Activated CD4-positive, alpha-beta T cell treated with anti-CD3 and anti-CD28 coated beads, Interleukin-2, amount 10 ng/mL, durations not matched to agents 24 days and 14 days (primary cell): ENCODE data around the gene PPM1B. TPM values are rescaled to one million over a fixed set of nuclear protein-coding genes. Genes with fewer than 3 reads are reported as not detected.
"Not testable (repeated sequence)": the region's sequence is repeated elsewhere in the genome, so short reads cannot be mapped to it uniquely, and the experiment has no call there.

Experiments
- DNase-seq: peaks from one replicate; pipeline ENCODE4 v3.0.0; 2022
- H3K27ac Mint-ChIP-seq: one replicate; pipeline ENCODE4 v1.8.0; 2022; ENCODE audit warnings: mild to moderate bottlenecking, mixed read lengths
- H3K27me3 Mint-ChIP-seq: one replicate; pipeline ENCODE4 v1.8.0; 2022; ENCODE audit warnings: mixed read lengths
- H3K36me3 Mint-ChIP-seq: one replicate; pipeline ENCODE4 v1.8.0; 2022; ENCODE audit warnings: low read depth, mild to moderate bottlenecking, mixed read lengths
- H3K4me1 Mint-ChIP-seq: one replicate; pipeline ENCODE4 v1.8.0; 2021; ENCODE audit warnings: mixed read lengths
- H3K4me3 Mint-ChIP-seq: one replicate; pipeline ENCODE4 v1.8.0; 2022; ENCODE audit warnings: mild to moderate bottlenecking, moderate library complexity, mixed read lengths
- H3K9me3 Mint-ChIP-seq: one replicate; pipeline ENCODE4 v1.8.0; 2021; ENCODE audit warnings: mixed read lengths
- intact Hi-C: fragments of 100-400 bp; cut with micrococcal nuclease; formaldehyde crosslinking; loops from one replicate; pipeline ENCODE4 v1.15.1; 2023
- total RNA-seq: library from RNA; stranded (reverse); gene quantifications from 2 replicates; pipeline ENCODE4 v1.2.3, GENCODE V29; 2022

The PPM1B gene
- total RNA-seq, 1 donor from 2014 or later: 38.9 TPM

DNA sequence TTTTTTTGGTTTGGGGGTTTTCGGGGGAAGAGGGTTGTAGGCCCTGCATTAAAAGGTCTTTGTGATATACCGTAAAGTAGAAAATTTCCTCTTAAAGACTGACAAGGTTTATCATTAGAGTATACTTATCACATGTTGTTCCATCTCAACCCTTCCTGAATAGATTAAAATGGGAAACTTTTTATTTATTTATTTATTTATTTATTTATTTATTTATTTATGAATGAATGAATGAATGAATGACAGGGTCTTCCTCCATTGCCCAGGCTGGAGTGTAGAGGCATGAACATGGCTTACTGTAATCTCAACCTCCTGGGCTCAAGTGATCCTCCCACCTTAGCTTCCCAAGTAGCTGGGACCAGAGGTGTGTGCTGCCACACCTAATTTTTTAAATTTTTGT, 58.1 kb downstream of the PPM1B start:
- intact Hi-C loops: no loop called here
- H3K9me3 Mint-ChIP-seq: no peaks in the 10 kb centered on the region
- peaks cover 2% of the 10 kb centered on the region for H3K4me1 Mint-ChIP-seq
- peaks cover 17% of the 10 kb centered on the region for H3K36me3 Mint-ChIP-seq
- no peaks in the 10 kb centered on the region for H3K27me3 Mint-ChIP-seq
- H3K4me3 Mint-ChIP-seq: no peak overlapping the region
- no peak for DNase-seq
- H3K27ac Mint-ChIP-seq: no peak overlapping the region

DNA sequence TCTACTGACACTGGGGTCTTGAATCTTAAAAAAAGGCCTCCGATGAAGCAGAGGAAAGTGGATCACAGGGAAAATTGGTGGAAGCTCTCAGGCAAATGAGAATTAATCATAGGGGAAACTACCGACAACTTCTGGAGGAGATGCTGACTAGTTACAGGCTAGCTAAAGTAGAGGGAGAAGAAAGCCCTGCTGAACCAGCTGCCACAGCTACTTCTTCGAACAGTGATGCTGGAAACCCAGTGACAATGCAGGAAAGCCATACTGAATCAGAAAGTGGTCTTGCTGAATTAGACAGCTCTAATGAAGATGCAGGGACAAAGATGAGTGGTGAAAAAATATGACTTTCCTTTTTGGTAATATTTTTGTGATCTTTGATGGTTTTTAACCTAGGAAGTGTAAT, 61.7 kb downstream of the PPM1B start:
- Mint-ChIP-seq H3K27me3 (no peaks in the 10 kb centered on the region), H3K27ac (no peak overlapping the region), H3K9me3 (no peaks in the 10 kb centered on the region), H3K4me3 (no peak overlapping the region), H3K36me3 (peaks cover 16% of the 10 kb centered on the region), H3K4me1 (peaks cover 5% of the 10 kb centered on the region)
- DNase-seq: no peak
- intact Hi-C loops: no loop called here

DNA sequence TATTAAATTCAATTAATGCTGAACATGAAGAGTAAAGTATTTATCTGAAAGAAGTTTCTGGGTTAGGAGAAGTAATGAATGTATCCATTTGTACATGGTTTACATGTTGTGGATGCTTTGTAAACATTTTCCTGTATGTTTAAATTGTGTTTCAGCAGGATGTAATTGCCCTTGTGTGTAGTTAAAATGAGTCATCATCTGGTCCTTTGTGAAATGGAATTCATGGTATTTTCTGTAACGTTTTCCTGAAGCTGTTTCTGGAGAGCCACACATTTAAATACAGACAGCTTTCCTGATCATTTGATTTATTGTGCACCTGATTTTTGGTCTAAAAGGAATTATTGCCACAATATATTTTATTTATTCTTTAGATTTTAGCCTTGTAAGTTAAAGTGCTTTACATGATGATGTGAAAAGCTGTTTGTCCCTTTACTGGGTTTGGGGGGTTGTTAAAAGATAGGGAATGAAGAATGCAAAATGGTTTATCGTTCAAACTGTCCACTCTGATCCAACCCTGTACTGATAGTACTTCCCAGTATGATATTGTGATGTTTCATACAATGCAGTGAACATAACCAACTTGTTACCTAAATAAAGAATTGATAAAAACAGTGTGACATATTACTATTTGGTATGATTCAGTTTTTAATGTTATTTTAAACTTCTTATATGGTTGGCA, 64.9 kb downstream of the PPM1B start:
- Mint-ChIP-seq H3K27ac (no peak overlapping the region), H3K4me3 (no peak overlapping the region), H3K27me3 (no peaks in the 10 kb centered on the region), H3K36me3 (peaks cover 14% of the 10 kb centered on the region), H3K9me3 (no peaks in the 10 kb centered on the region), H3K4me1 (peaks cover 16% of the 10 kb centered on the region)
- DNase-seq: no peak
- intact Hi-C loops: no loop called here

GRCh38 chr2:44237221-44237620, 68.5 kb downstream of the PPM1B start:
- peak overlapping the region; percentile 27 for H3K4me3 Mint-ChIP-seq

GRCh38 chr2:44242904-44243303, 74.2 kb downstream of the PPM1B start:
- intact Hi-C loops: loop anchor here (5.0 kb wide), 2 partner anchors 99 to 714 kb away; no protein-coding TSS in a partner anchor
- H3K9me3 Mint-ChIP-seq: no peaks in the 10 kb centered on the region
- no peak for DNase-seq
- no peaks in the 10 kb centered on the region for H3K36me3 Mint-ChIP-seq
- H3K27ac Mint-ChIP-seq: no peak overlapping the region
- H3K4me3 Mint-ChIP-seq: no peak overlapping the region
- H3K27me3 Mint-ChIP-seq: peaks cover 5% of the 10 kb centered on the region
- H3K4me1 Mint-ChIP-seq: peaks cover 7% of the 10 kb centered on the region

More at GRCh38 chr2:44237221-44237620, 68.5 kb downstream of the PPM1B start:
- peak; percentile 81 for DNase-seq
- intact Hi-C loops: loop anchor here (5.0 kb wide), 2 partner anchors 70 to 125 kb away; partner anchors contain the start of genes CAMKMT, PPM1B and PREPL
- no peaks in the 10 kb centered on the region for H3K9me3 Mint-ChIP-seq
- H3K27me3 Mint-ChIP-seq: no peaks in the 10 kb centered on the region
- peaks cover 2% of the 10 kb centered on the region for H3K36me3 Mint-ChIP-seq
- no peak overlapping the region for H3K27ac Mint-ChIP-seq
- peaks cover 14% of the 10 kb centered on the region for H3K4me1 Mint-ChIP-seq

DNA sequence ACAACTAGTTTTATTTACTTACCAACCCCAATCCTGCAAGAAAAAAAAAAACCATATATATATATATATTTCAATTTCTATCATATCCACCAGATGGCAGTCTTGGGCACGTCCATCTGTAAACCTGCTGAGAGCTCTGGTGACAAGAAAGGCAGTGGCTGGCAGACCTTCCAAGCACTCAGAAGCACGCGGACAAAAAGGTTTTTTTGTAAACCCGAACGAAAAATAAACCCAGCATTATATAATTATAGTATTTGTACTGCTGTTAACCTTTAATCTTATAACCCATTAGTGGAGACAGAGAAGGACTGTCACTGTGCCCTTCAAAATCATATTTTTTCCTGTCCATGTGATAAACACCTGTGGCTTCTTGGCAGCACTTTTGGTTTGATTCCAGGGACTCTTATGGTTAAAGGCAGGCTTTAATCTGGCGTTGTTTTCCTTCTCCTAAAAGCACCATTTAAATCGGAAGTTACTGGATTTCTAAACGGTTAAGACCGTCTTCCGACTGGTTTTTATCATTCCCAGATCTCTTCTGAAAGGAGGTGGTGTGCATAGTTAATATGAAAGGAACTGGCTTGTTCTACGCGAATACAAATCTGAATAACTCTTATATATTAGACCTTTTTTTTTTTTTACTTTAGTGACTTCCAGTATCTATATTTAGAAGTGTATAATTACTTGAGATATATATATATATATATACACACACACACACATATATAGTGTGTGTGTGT, 75.6 kb downstream of the PPM1B start:
- no peak overlapping the region for H3K27ac Mint-ChIP-seq
- no peaks in the 10 kb centered on the region for H3K36me3 Mint-ChIP-seq
- H3K4me1 Mint-ChIP-seq: peaks cover 7% of the 10 kb centered on the region
- H3K27me3 Mint-ChIP-seq: peaks cover 5% of the 10 kb centered on the region
- peak overlapping the region; percentile 65 for H3K4me3 Mint-ChIP-seq
- no peaks in the 10 kb centered on the region for H3K9me3 Mint-ChIP-seq
- intact Hi-C loops: loop anchor here (2.0 to 5.0 kb wide), 3 partner anchors 98 to 713 kb away; no protein-coding TSS in a partner anchor
- DNase-seq: peak; percentile 83

DNA sequence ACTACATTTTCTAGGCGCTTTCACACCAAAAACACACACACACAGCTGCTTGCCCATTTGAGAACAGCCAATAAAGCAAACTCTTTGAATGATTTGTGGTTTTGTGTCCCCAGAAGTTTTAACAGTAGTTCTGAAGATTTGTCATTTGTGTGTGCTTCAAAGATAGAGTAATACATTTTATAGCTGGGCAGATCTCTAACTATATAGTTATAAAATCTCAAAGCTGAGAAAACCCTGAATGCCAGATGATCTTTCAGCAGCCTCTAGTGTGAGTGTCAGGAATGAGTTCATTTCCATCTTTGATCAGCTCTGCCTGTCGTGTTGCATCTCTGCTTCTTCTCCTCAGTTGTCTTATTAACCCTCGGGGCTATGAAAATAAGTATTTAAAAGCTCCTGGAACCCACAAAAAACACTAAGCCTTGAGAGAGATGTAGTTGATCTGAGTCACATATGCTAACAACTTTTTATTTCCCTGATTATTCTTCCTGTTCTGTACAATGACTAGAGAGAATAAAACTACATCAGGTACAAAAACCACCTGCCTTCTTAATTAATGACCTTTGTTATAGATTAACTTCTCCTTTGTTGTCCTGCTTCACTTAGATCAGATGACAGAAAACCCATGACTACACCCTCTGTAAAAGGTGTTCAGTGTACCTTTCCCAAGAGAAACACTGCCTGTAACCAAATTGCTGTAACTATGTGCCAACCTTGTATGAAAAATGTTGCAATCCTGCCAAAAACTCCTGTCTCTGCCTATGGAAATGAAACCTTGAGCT, 76.6 kb downstream of the PPM1B start:
- intact Hi-C loops: loop anchor here (2.0 kb wide), 1 partner anchor 158 kb away; no protein-coding TSS in a partner anchor
- Mint-ChIP-seq H3K9me3 (no peaks in the 10 kb centered on the region), H3K27ac (no peak overlapping the region), H3K4me3 (no peak overlapping the region), H3K4me1 (peaks cover 7% of the 10 kb centered on the region), H3K27me3 (peaks cover 5% of the 10 kb centered on the region), H3K36me3 (no peaks in the 10 kb centered on the region)
- DNase-seq: no peak

GRCh38 chr2:44246436-44246835, 77.8 kb downstream of the PPM1B start:
- intact Hi-C loops: no loop called here
- no peak overlapping the region for H3K27ac Mint-ChIP-seq
- H3K36me3 Mint-ChIP-seq: no peaks in the 10 kb centered on the region

DNA sequence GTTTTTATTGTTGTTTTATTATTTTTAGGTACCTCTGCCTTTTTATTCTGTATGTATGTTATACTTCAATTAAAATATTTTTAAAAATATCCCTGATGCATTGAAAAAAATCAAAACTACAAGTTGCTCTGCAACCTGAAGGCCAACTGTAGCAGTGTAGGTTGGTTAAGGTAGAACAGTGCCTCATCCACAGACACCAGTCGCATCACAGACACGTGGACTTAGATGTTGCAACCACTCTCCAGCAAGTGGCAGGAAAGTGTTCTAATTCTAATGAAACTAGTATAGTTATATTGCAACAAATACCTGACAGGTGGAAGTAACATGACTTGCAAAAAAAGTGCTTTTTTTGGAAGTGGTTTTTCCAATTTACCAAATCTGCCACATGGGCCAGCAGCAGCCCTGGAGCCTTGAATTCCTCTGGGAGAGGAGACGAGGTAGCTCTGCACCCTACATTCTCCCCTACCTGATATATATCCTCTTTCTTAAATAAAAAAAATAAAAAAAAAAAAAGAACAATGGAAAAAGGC, 78.2 kb downstream of the PPM1B start:
- Mint-ChIP-seq H3K4me3 (no peak overlapping the region), H3K4me1 (peaks cover 7% of the 10 kb centered on the region), H3K36me3 (no peaks in the 10 kb centered on the region), H3K27me3 (peaks cover 5% of the 10 kb centered on the region), H3K9me3 (no peaks in the 10 kb centered on the region), H3K27ac (no peak overlapping the region)
- intact Hi-C loops: no loop called here
- no peak for DNase-seq

More at GRCh38 chr2:44246436-44246835, 77.8 kb downstream of the PPM1B start:
- Mint-ChIP-seq H3K27me3 (peaks cover 5% of the 10 kb centered on the region), H3K4me1 (peaks cover 7% of the 10 kb centered on the region), H3K9me3 (no peaks in the 10 kb centered on the region), H3K4me3 (no peak overlapping the region)
- no peak for DNase-seq

GRCh38 chr2:44247924-44248323, 79.2 kb downstream of the PPM1B start:
- intact Hi-C loops: no loop called here
- no peaks in the 10 kb centered on the region for H3K36me3 Mint-ChIP-seq

GRCh38 chr2:44249269-44249668, 80.6 kb downstream of the PPM1B start:
- H3K27me3 Mint-ChIP-seq, DNase-seq, H3K27ac Mint-ChIP-seq, H3K4me3 Mint-ChIP-seq, H3K4me1 Mint-ChIP-seq, H3K36me3 Mint-ChIP-seq, H3K9me3 Mint-ChIP-seq, intact Hi-C loops: not testable (repeated sequence)

More at GRCh38 chr2:44247924-44248323, 79.2 kb downstream of the PPM1B start:
- no peak overlapping the region for H3K27ac Mint-ChIP-seq
- no peak for DNase-seq
- H3K27me3 Mint-ChIP-seq: peaks cover 5% of the 10 kb centered on the region
- H3K9me3 Mint-ChIP-seq: no peaks in the 10 kb centered on the region
- peaks cover 7% of the 10 kb centered on the region for H3K4me1 Mint-ChIP-seq
- no peak overlapping the region for H3K4me3 Mint-ChIP-seq

DNA sequence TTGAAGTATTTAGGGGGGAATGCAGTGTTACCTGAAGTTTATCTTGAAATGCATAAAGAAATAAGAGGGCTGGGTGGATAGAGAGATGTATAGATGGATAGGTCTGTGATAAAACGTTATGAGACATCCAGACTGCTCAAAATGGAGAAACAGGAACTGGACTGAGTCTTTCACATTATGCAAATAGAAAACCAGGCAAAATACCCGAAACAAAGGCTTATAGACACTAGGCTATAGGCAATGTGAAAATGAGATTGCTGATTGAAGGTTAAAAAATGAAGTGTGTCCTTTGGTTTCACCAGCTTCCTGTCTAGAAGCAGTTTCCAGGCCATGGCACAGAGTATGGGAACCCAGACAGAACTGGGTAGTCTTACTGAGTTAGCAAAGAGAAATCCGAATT, 81.7 kb downstream of the PPM1B start:
- H3K9me3 Mint-ChIP-seq: no peaks in the 10 kb centered on the region
- intact Hi-C loops: no loop called here
- peaks cover 7% of the 10 kb centered on the region for H3K27me3 Mint-ChIP-seq
- H3K4me3 Mint-ChIP-seq: no peak overlapping the region
- H3K36me3 Mint-ChIP-seq: no peaks in the 10 kb centered on the region
- H3K4me1 Mint-ChIP-seq: no peaks in the 10 kb centered on the region
- no peak overlapping the region for H3K27ac Mint-ChIP-seq
- no peak for DNase-seq

DNA sequence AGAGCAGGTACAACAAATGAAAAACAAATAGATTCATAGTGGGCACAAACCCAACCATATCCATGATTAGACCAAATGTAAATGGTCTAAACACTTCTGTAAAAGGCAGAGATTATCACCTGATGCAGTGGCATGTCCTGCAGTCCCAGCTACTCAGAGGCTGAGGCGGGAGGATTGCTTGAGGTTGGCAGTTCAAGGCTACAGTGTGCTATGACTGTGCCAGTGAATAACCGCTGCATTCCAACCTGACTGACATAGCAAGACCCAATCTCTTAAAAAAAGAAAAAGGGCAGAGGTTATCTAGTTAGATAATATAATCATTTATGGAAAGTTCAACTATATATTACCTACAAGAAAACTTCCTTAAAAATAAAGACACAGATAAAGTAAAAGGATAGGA, 85.3 kb downstream of the PPM1B start:
- H3K27ac Mint-ChIP-seq: no peak overlapping the region
- intact Hi-C loops: no loop called here
- H3K9me3 Mint-ChIP-seq: no peaks in the 10 kb centered on the region
- no peak for DNase-seq
- no peak overlapping the region for H3K4me3 Mint-ChIP-seq
- H3K36me3 Mint-ChIP-seq: no peaks in the 10 kb centered on the region
- no peaks in the 10 kb centered on the region for H3K4me1 Mint-ChIP-seq
- peaks cover 8% of the 10 kb centered on the region for H3K27me3 Mint-ChIP-seq
